Omental fat pad (tissue), 4 donors: ENCODE measurements around the gene NKIRAS1. TPM values are rescaled to one million over a fixed set of nuclear protein-coding genes. Genes with fewer than 3 reads are reported as not detected.
A peak's percentile ranks its signal among the peaks of the same experiment; 100 is the strongest.
"Not testable (repeated sequence)": the region's sequence is repeated elsewhere in the genome, so short reads cannot be mapped to it uniquely, and the experiment has no call there.

Experiments used
- ATAC-seq: fragments of 150-250 bp; one replicate; pipeline ENCODE4 v1.9.1; 2016; ENCODE audit warnings: mild to moderate bottlenecking, moderate library complexity; ENCODE audit not compliant: low FRiP score
- DNase-seq: peaks from one replicate; pipeline ENCODE4 v3.0.0-alpha.2; 2019; ENCODE audit warnings: low spot score
- total RNA-seq, 4 donors: library from RNA; depleted of rRNA; stranded (reverse); fragments of >200 nt; gene quantifications; one replicate each; pipeline ENCODE4 v1.1.0, GENCODE V29; 2016
- TF ChIP-seq, protein P1 (sequence below), 3 donors: fragments of 450-650 bp; IDR thresholded peaks; one replicate each; pipeline ENCODE4 v1.5.1; 2016 to 2017; ENCODE audit warnings: antibody characterized with exemption in 3 of 3, mild to moderate bottlenecking in 3 of 3, moderate library complexity in 2 of 3

Gene NKIRAS1
- total RNA-seq, 4 donors from 2014 or later = 8.9 to 15.1 (median 11.7) TPM

DNA sequence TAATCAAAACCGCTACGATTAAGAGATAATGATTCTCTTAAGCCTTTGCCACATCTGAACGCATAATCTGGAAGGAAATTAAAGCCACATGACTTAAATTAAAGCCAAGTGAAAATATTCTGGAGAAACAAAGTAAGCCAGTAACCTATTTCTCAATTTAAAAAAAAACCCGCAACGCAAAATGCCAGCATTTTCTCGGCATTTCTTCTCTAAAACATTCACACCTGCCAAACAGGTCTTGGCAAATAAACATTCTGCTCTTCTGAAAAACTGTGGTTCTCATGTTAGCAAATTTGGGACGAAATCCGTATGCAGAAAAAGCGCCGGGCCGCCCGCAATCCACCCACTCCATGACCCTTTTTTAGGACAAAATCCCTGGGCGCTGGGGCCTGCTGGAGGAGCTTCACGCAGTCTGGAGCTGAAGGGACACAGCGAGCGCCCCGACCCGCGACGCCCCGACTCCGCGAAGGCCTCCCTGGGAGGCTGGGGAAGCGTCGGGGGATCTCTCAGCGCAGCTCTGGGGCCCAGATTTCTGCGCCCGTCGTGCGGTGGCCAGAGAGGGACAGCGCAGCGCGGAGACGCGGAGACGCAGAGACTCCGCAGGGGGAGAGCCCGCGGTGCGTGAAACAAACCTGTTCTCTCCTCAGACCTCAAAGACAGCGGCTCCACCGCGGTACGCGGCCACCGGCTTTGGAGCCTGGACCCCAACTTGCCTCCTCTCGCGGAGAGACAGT is 471 bp downstream of the NKIRAS1 start:
- ATAC-seq (peak; percentile 64), DNase-seq (no peak)
- TF ChIP-seq, protein P1, sequence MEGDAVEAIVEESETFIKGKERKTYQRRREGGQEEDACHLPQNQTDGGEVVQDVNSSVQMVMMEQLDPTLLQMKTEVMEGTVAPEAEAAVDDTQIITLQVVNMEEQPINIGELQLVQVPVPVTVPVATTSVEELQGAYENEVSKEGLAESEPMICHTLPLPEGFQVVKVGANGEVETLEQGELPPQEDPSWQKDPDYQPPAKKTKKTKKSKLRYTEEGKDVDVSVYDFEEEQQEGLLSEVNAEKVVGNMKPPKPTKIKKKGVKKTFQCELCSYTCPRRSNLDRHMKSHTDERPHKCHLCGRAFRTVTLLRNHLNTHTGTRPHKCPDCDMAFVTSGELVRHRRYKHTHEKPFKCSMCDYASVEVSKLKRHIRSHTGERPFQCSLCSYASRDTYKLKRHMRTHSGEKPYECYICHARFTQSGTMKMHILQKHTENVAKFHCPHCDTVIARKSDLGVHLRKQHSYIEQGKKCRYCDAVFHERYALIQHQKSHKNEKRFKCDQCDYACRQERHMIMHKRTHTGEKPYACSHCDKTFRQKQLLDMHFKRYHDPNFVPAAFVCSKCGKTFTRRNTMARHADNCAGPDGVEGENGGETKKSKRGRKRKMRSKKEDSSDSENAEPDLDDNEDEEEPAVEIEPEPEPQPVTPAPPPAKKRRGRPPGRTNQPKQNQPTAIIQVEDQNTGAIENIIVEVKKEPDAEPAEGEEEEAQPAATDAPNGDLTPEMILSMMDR (IDR thresholded peaks at IDR 0.05) = no peak

DNA sequence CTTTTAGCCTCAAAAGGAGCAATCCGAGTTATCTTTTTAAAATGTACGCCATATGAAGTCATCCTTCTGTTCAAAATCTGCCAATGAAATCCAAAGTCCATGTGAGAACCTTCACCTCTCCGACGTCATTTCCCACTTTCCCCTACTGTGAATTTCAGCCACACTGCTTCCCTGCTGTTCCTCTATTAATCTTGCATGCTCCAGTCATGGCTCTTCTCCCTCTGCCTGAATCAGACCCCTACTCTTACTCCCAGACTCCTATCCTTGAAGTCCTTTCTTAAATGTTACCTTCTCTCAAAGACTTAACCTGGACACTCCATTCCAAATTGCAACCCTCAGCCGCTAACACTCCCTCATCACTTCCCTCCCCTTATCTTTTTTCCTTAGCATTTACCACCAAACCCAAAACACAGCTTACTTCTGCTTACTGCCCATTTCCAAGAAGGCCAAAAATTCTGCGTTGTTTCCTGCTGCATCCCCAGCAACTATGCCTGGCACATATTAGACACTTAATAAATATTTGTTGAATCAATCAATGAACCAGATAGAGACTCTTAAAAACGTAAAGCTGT is 1.2 kb downstream of the NKIRAS1 start:
- DNase-seq (no peak), ATAC-seq (no peak)
- TF ChIP-seq, protein P1 (IDR thresholded peaks at IDR 0.05) = no peak

DNA sequence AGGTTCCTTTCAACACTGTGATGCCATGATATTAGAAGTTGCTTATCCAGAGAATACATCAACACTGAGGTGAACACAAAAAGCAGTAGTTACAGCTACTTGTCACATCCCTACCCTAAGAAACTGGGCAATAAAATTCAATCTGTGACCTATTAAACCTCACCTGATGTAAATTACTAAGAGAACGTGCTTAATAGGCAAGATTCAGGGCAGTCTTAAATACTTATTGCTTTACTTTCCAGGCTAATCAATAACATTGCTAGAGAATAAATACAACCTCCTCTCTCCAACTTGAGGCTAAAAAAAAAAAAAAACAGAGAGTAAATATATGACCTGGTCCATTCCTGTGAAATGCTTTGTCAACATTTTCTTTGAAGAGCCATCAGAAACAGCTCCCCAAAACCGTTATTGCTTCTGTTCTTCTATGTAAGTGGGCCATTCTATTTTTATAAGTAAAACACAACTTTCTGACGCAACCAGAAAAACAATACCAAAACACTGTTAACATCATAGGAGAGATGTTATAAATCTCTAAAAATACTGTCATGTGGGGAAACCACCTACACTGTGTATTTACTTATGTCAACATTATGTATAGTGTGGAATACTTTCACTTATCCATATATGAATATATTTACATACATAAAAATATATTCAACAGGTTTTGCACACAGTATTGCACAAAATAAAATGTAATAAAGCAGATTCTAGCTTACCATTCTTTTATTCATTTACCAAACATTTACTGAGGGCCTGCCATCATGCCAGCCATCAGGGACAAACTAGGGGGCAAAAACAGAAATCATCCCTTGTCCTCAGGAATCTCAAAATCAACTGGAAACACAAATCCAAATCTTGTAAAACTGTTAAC is 2.7 kb downstream of the NKIRAS1 start:
- TF ChIP-seq, protein P1 (IDR thresholded peaks at IDR 0.05) = no peak
- no peak for ATAC-seq
- no peak for DNase-seq

DNA sequence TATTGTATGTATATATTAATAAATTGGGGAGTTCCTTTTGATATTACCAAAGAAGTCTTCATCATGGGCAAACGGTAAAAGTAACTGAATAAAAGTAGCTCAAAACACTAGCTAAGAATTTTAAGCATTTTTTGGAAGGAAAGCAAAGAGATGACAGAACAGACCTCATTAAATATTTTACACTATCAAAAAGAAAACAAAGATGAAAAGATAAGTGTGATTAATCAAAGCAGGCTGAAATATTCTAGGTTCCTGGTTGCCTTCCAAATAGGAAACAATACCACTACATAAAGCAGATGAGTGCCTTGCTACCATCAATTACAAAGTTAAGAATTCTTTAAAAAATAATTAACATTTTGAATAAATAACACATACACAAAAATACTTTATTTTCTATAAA is 3.6 kb downstream of the NKIRAS1 start:
- DNase-seq (no peak), ATAC-seq (no peak)
- TF ChIP-seq, protein P1 (IDR thresholded peaks at IDR 0.05) = no peak

DNA sequence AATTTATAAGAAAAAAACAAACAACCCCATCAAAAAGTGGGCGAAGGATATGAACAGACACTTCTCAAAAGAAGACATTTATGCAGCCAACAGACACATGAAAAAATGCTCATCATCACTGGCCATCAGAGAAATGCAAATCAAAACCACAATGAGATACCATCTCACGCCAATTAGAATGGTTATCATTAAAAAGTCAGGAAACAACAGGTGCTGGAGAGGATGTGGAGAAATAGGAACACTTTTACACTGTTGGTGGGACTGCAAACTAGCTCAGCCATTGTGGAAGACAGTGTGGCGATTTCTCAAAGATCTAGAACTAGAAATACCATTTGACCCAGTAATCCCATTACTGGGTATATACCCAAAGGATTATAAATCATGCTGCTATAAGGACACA is 4.5 kb downstream of the NKIRAS1 start:
- not testable (repeated sequence) for DNase-seq, ATAC-seq

DNA sequence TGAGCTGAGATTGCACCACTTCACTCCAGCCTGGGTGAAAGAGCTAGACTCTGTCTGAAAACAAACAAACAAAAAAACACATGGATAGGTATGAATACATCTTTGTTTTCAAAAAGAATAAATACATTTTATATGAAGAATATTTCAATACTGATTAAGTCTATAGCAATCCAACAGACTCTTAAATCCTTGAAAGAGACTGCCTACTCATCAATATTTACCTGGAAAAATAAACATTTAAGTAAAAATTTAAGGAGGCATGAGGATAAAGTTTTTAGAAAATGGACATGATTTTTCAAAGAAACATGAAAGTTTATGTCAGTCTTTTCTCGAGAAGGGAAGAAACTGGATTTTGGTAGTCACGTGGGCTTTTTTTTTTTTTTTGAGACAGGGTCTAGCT is 5.4 kb downstream of the NKIRAS1 start:
- ATAC-seq (no peak), DNase-seq (no peak)
- TF ChIP-seq, protein P1 (IDR thresholded peaks at IDR 0.05) = no peak

DNA sequence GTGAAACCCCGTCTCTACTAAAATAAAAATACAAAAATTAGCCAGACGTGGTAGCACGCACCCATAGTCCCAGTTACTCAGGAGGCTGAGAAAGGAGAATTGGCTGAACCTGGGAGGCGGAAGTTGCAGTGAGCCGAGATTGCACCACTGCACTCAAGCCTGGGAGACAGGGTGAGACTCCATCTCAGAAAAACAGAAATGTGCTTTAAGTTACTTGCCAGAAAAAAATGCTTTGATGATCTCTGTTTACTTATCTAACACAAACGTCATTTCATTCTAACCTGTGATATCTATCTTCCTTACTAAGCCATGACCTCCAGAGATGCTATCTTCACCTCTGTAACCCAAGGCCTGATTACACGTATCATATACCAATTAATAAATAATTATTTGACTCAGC is 7.4 kb downstream of the NKIRAS1 start:
- TF ChIP-seq, protein P1 (IDR thresholded peaks at IDR 0.05) = no peak
- no peak for ATAC-seq
- no peak for DNase-seq
